NCI-H2227 (cell line): ENCODE data around the gene CAAP1.
"Not testable (repeated sequence)": the region's sequence is repeated elsewhere in the genome, so short reads cannot be mapped to it uniquely, and the experiment has no call there.

ENCODE experiments used
- DNase-seq: peaks from one replicate; lab custom pipeline; 2025; ENCODE audit not compliant: unreplicated experiment; lab: John Stamatoyannopoulos, UW

CAAP1 gene

DNA sequence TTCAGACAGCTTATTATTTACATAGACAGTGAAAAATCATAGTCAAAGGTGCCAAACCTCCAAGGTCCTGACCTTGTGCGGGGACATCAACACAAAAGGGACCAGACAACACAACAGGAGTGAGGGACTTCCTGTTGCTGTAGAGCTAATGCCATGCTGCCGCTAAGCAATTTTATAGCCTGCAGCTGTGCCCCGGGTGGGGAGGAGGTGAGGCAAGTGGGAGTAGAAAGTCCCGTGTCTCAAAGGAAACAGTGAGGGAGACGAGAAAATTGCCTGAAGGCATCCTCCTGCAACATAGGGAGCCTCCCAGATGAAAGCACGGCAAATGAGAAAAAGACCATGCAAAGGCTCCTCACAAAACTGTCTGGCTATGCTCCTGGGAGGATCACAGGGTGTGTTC lies 58.8 kb downstream of the CAAP1 start:
- DNase-seq, result peak; percentile 1

DNA sequence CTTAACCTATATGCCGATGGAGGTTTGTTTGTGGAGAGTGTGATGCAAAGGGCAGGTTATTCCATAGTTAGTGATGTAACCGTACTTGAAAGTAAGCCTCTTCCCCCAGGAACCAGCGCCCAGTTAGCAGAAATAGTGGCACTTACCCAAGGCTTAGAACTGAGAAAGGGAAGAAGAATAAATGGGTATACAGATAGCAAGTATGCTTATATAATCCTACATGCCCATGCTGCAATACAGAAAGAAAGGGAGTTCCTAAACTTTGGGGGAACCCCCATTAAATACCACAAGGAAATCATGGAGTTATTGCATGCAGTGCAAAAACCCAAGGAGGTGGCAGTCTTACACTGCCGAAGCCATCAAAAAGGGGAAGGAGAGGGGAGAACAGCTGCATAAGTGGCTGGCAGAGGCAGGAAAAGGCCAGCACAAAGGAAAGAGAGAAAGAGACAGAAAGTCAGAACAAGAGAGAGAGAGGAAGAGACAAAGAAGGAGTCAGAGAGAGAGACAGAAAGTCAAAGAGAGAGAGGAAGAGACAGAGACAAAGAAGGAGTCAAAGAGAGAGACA lies 64.1 kb downstream of the CAAP1 start:
- DNase-seq, result not testable (repeated sequence)

DNA sequence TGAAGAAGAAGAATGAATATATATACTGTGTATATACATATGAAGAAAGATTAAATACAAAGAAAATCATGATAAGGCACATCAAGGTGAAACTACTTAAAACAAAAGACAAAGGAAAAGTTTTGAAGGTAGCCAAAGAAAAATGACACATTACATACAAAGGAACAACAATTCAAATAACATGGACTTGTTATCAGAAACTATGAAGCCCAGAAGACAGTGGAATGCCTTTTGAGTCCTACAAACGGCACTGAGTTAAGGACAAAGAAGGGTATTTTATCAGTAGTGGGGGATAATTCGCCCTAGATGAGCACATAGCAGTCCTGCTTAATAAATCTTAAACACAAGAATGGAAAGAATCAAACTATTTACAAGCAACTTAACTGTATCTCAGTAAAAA lies 77.8 kb downstream of the CAAP1 start:
- no peak for DNase-seq

DNA sequence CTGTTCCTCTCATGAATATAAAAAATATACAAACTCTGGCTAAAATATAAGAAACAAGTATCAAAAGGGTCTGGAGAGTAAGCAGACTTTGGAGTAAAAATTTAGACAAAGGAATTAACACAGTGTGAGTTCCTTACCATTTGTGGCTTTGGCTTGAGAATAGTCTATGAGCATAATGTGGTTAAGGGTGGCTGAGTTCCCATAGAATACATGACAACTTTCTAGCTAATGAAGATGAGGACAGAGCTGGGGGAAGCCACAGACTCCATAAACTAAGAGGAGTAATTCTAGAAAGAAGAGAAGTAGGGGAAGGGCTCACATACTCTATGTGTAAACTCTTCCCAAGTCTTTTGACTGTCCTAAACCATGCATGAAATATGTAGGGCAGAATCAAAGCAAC lies 79.4 kb downstream of the CAAP1 start:
- no peak for DNase-seq

DNA sequence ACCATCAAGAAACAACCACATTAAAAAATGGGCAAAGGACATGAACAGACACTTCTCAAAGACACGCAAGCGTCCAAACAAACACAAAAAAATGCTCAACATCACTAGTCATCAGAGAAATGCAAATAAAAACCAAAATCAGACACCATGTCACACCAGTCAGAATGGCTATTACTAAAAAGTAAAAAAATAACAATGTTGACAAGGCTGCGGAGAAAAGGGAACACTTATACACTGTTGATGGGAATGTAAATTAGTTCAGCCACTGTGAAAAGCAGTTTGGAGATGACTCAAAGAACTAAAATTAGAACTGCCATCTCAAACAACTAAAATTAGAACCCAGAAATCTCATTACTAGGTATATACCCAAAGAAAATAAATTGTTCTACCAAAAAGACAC lies 80.4 kb downstream of the CAAP1 start:
- no peak for DNase-seq

DNA sequence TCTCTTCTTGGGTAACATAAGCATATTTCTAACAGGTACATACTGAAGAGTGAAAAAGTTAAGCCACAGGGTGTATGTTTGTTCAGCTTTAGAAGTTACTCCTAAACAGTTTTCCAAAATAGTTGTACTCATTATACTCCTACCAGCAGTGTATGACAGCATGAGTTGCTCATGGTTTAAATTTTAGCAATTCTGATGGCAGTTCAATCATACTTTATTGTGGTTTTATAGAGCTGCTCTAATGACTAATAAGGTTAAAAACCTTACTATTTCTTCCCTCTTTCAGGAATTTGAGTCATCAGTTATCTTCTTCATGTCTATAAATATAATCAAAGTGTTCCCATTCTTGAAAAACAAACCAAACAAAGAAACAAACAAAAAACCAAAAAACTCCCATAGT lies 81.5 kb downstream of the CAAP1 start:
- no peak for DNase-seq

DNA sequence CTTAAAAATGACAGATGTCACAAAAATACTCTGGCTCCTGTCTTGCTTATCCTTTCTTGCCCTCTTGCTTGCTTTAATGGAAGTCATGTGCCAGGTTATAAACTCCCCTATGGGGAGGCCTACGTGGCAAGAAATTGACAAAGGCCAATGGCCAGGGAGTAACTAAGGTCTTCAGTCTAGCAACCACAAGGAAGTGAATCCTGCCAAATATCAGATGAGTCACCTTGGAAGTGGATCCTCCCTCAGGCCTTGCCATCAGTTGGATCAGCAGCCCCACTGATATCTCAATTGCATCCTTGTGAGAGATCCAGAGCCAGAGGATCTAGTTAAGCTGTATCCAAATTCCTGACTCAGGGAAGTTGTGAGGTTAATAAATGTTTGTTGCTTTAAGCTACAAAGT lies 82.8 kb downstream of the CAAP1 start:
- no peak for DNase-seq

DNA sequence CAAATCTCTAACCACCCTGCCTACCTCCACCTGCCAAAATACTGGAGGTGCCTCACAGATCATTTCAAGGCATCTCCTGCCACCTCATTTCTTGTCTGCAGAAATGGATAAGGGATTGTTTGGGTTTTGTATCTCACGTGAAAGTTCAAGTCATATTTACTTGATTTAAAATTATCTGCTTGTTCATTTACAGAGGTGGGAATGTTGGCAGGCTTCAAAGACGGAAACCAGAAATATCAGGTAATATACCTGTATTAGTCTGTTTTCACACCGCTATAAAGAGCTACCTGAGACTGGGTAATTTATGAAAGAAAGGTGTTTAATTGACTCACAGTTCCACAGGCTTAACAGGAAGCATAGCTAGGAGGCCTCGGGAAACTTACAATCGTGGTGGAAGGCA lies 85.4 kb downstream of the CAAP1 start:
- no peak for DNase-seq

DNA sequence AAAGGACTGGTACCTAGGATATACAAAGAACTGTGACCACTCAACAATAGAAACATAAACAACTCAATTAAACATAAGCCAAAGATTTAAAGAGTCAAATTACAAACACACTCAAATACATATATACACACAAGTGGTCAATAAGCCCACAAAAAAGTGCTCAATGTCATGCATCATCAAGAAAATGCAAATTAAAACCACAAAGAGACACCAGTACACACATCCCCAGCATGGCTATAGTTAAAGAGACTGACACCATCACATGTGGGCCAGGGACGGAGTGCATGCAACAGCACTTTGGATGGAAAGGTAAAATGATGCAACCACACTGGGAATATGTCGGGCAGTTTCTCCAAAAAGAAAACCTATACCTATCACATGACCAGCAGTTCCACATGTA lies 89.7 kb downstream of the CAAP1 start:
- DNase-seq, result no peak

DNA sequence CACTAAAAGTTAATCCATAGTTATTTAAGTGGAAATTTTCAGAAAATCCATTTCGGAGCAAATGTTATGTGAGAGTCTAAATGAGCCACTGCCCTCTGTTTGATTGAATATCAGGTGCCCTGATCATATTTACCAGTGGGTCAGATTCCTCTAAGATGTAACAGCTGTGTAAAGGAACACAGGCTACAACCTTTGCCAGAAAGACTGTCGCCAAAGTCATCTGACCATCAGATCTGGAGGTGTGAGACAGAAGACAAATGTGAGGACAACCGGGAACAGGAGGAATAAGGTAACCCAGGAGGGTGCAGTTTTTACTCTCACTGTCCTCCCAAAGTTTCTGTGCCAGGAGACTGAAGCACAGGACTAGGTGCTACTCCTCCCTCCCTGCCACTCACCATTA lies 90.8 kb downstream of the CAAP1 start:
- DNase-seq, result no peak

DNA sequence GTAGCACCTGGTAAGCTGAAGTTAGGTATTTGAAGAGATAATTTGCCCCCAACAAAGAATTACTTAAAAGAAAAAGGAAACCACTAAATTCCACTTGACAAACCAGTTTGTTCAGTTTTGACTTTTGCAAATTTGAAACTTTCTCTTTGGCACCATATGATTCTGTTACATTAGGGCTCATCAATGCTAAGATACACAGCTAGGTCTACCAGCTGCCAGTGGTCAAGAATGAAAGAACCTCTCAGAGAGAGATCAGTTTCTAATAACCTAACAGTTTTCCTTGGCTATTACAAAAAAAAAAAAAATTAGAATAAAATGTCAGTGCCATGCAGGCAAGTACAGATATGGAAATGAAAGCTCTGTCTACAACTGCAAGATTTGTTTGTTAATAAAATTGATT lies 92.3 kb downstream of the CAAP1 start:
- no peak for DNase-seq

DNA sequence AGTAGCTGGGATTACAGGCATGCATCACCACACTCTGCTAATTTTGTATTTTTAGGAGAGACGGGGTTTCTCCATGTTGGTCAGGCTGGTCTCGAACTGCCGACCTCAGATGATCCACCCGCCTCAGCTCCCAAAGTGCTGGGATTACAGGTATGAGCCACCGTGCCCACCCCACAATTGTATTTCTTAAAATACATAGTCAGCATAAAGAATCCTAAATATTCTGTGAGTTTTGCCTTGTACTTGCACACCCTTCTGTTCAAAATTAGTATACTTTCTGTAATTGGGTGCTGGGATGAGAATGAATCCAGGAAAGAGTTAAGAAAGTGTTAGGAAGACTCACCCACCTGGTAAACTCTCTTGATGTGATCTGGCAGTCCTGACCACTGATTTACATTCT lies 101.3 kb downstream of the CAAP1 start:
- no peak for DNase-seq
